ENCODE measurements around the gene PXMP4.

Gene PXMP4

DNA sequence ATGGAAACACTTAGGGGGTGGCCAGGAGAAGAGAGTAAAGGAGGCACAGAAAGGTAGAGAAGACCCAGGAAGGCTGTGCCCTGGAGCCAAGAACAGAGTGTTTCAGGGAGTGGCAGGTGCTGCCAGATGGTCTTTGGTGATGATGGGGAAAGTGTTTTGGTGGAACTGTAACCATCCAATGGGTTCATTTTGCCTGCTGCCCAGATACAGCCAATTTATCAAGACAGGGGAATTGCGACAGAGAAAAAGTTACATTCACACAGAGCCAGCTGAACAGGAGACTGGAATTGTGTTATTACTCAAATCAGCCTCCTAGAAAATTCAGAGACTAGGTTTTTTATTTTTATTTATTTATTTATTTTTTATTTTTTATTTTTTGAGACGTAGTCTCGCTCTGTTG, 16.9 kb upstream of the PXMP4 start (continued):
- no peak for TF ChIP-seq ZNF449 (tag by site-specific recombination; IDR thresholded peaks at IDR 0.05)

- H3K36me3 ChIP-seq (ENCODE audit: control insufficient read depth in 2 of 2, insufficient read depth in 1 of 2, low read length in 2 of 2) = no peaks in the 10 kb centered on the region
- TF ChIP-seq ZNF341 (tag by site-specific recombination; IDR thresholded peaks at IDR 0.05; ENCODE audit: low read depth) = peak; percentile 44; the same call in 1 of the 2 replicates
- TF ChIP-seq MEIS1 (CRISPR knock-in tag; IDR thresholded peaks at IDR 0.05; ENCODE audit: borderline replicate concordance) = no peak
- TF ChIP-seq ZNF791 (tag by site-specific recombination; IDR thresholded peaks at IDR 0.05) = no peak
- TF ChIP-seq FEZF1 (tag by site-specific recombination; IDR thresholded peaks at IDR 0.05) = no peak
- TF ChIP-seq ZNF621 (tag by site-specific recombination; IDR thresholded peaks at IDR 0.05) = no peak
- TF ChIP-seq GLIS1 (tag by site-specific recombination; IDR thresholded peaks at IDR 0.05) = peak; percentile 91
- 0 out of 2 replicates have a peak, but pooled peaks have one; percentile 29 for TF ChIP-seq HOXD13 (CRISPR knock-in tag; IDR thresholded peaks at IDR 0.05; ENCODE audit: borderline replicate concordance)
- TF ChIP-seq ZNF624 (tag by site-specific recombination; IDR thresholded peaks at IDR 0.05) = no peak
- TF ChIP-seq PRDM1 (tag by site-specific recombination; IDR thresholded peaks at IDR 0.05) = peak; percentile 41; the same call in 1 of the 2 replicates
- no peak for TF ChIP-seq ZNF2 (tag by site-specific recombination; IDR thresholded peaks at IDR 0.05)
- peak; percentile 89 for TF ChIP-seq ZIC2 (tag by site-specific recombination; IDR thresholded peaks at IDR 0.05)
- TF ChIP-seq HOXC10 (CRISPR knock-in tag; IDR thresholded peaks at IDR 0.05) = no peak
- no peak for TF ChIP-seq ZNF76 (tag by site-specific recombination; IDR thresholded peaks at IDR 0.05; ENCODE audit: borderline replicate concordance, low read depth)
- no peak for TF ChIP-seq ZNF571 (tag by site-specific recombination; IDR thresholded peaks at IDR 0.05)
- no peak for TF ChIP-seq YY2 (tag by site-specific recombination; IDR thresholded peaks at IDR 0.05)
- TF ChIP-seq ZNF23 (tag by site-specific recombination; IDR thresholded peaks at IDR 0.05; ENCODE audit: borderline replicate concordance) = no peak
- TF ChIP-seq GLIS2 (tag by site-specific recombination; IDR thresholded peaks at IDR 0.05) = peak; percentile 40; the same call in 1 of the 2 replicates
- no peak for TF ChIP-seq ZNF623 (tag by site-specific recombination; IDR thresholded peaks at IDR 0.05)
- no peak for TF ChIP-seq ZEB2 (tag by site-specific recombination; IDR thresholded peaks at IDR 0.05)
- TF ChIP-seq ZNF610 (tag by site-specific recombination; IDR thresholded peaks at IDR 0.05; ENCODE audit: borderline replicate concordance) = no peak
- TF ChIP-seq KLF16 (tag by site-specific recombination; IDR thresholded peaks at IDR 0.05) = no peak
- no peaks in the 10 kb centered on the region for H3K9me3 ChIP-seq (ENCODE audit: control insufficient read depth, insufficient read depth, low read depth, low read length)
- no peak overlapping the region for H3K27ac ChIP-seq (ENCODE audit: extremely low read depth, low read depth, low read length)
- ChIA-PET CTCF (interaction anchor here (0.6 kb wide), 1 partner anchor 69 kb away, joined by 3 read pairs; no protein-coding TSS in a partner anchor), POLR2A (no interaction called here)
- no peaks in the 10 kb centered on the region for H3K4me1 ChIP-seq (ENCODE audit: control insufficient read depth, insufficient read depth, low read length)
- no peak overlapping the region for H3K4me3 ChIP-seq (ENCODE audit: low read depth, low read length)
Measured at GRCh38 chr20:33733654-33734576, 13.8 kb upstream of the PXMP4 start.

Measured in HEK293 (cell line).